Thyroid gland (tissue), 4 donors: Measurements from ENCODE around the gene ADAMTS7.

Source experiments
- POLR2A ChIP-seq, 2 donors: fragments of 450-650 bp; IDR thresholded peaks; one replicate each; pipeline ENCODE4 v1.6.1; 2017; ENCODE audit warnings: antibody characterized with exemption in 2 of 2, mild to moderate bottlenecking in 2 of 2, moderate library complexity in 1 of 2
- TF ChIP-seq, protein P1 (sequence below), 6 experiments: fragments of 200-600 bp in 3 of 6; fragments of 450-650 bp in 3 of 6; sonication (generic) in 3 of 6; IDR thresholded peaks; one replicate each; pipeline ENCODE4 v1.5.1; 2016 to 2019; ENCODE audit warnings: antibody characterized with exemption in 6 of 6, mild to moderate bottlenecking in 2 of 6, inconsistent platforms in 1 of 6, moderate library complexity in 1 of 6

DNA sequence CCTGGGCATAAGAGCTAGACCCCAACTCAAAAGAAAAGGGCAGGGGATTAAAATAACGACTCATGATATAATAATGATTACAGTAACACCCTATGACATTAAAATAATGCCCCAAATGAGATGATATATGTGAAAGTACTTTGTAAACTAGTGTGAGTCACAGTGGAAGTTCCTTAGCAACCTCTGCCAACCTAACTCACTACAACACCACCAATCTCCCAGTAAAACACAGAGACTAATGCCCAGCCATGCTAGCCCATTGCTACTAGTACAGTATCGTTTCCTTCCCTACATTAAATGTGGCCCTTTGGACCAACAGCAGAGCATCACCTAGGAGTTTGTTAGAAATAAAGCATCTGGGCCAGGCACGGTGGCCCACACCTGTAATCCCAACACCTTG, 11.2 kb upstream of the ADAMTS7 start:
- TF ChIP-seq, protein P1, sequence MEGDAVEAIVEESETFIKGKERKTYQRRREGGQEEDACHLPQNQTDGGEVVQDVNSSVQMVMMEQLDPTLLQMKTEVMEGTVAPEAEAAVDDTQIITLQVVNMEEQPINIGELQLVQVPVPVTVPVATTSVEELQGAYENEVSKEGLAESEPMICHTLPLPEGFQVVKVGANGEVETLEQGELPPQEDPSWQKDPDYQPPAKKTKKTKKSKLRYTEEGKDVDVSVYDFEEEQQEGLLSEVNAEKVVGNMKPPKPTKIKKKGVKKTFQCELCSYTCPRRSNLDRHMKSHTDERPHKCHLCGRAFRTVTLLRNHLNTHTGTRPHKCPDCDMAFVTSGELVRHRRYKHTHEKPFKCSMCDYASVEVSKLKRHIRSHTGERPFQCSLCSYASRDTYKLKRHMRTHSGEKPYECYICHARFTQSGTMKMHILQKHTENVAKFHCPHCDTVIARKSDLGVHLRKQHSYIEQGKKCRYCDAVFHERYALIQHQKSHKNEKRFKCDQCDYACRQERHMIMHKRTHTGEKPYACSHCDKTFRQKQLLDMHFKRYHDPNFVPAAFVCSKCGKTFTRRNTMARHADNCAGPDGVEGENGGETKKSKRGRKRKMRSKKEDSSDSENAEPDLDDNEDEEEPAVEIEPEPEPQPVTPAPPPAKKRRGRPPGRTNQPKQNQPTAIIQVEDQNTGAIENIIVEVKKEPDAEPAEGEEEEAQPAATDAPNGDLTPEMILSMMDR (IDR thresholded peaks at IDR 0.05): no peak
- no peak for TF ChIP-seq POLR2A (IDR thresholded peaks at IDR 0.05)
